ENCODE data around the gene ACACB. TPM values are rescaled to one million over a fixed set of nuclear protein-coding genes. Genes with fewer than 3 reads are reported as not detected.

Gene ACACB
- total RNA-seq, 4 donors from 2014 or later = 56.0 to 179 (median 152) TPM

GRCh38 chr12:109267361-109267760 lies 151.0 kb downstream of the ACACB start:
- Histone ChIP-seq H3K9me3 (no peaks in the 10 kb centered on the region), H3K27me3 (no peaks in the 10 kb centered on the region), H3K4me3 (no peak overlapping the region), H3K36me3 (peaks cover 0 to 58% (median 0%) of the 10 kb centered on the region in 3 donors), H3K27ac (no peak overlapping the region), H3K4me1 (no peaks in the 10 kb centered on the region)
- TF ChIP-seq POLR2A (IDR thresholded peaks at IDR 0.05) (no peak), CTCF (IDR thresholded peaks at IDR 0.05) (no peak)
- DNase-seq = no peak

DNA sequence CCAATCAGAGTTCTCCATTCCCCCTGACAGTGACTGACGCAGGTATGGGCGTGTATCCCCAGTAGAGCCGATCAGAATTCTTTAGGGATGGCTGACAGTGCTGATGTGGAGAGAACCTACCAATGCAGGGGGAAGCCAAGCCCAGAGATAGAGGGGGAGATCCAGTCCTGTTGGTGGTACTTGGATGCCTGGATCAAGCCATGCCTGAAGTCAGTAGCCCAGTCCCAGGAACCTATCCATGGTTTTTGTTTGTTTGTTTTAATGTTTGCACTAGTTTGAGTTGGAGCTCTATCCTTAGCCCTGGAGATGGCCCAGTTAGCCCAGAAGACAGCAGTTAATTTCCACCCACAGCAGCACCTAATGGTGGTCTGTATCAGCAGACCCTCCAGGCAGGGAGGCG lies 152.5 kb downstream of the ACACB start:
- H3K36me3 ChIP-seq = peaks cover 0 to 45% (median 0%) of the 10 kb centered on the region in 3 donors

DNA sequence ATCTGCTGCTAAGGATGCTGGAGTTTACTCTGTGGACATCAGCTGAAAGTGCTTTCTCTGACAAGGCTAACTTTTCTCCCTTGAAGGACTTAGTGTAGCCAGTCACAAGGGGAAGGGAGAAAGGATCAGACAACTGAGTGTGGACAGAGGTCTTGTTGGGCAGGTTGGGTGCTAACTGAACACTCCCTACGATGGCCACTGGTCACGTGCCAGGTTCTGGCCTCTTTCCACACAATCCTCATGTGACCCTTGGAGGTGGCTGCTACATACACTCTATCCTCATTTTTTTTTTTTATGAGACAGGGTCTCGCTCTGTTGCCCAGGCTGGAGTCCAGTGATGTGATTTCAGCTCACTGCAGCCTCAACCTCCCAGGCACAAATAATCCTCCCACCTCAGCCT lies 153.0 kb downstream of the ACACB start:
- no peak for TF ChIP-seq POLR2A (IDR thresholded peaks at IDR 0.05)
- no peak for TF ChIP-seq CTCF (IDR thresholded peaks at IDR 0.05)
- Histone ChIP-seq H3K4me3 (no peak overlapping the region), H3K27ac (no peak overlapping the region), H3K36me3 (peaks cover 0 to 40% (median 0%) of the 10 kb centered on the region in 3 donors), H3K9me3 (no peaks in the 10 kb centered on the region), H3K4me1 (no peaks in the 10 kb centered on the region), H3K27me3 (no peaks in the 10 kb centered on the region)
- DNase-seq = no peak

More for the DNA sequence above, 152.5 kb downstream of the ACACB start:
- DNase-seq = no peak
- Histone ChIP-seq H3K4me1 (no peaks in the 10 kb centered on the region), H3K27ac (no peak overlapping the region), H3K9me3 (no peaks in the 10 kb centered on the region), H3K27me3 (no peaks in the 10 kb centered on the region), H3K4me3 (no peak overlapping the region)
- TF ChIP-seq POLR2A (IDR thresholded peaks at IDR 0.05) = no peak
- TF ChIP-seq CTCF (IDR thresholded peaks at IDR 0.05) = no peak

DNA sequence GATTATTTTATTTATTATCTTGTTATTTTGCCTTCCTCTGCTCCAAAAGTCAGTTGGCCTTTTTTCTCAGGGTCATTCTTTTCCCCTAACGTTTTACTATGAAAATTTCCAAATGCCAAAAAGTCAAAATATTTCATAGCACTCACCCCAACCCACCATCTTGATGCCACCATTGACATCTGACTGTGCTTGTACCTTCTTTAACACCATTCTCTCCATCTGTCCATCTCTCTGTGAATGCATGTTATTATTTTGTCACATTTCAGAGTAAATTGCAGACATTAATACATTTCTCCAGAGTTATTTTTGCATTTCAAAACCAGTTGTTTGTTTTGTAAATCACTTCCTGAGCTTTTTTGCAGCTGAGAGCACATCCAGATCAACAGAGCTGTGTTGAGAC lies 154.1 kb downstream of the ACACB start:
- no peak for DNase-seq
- Histone ChIP-seq H3K4me1 (no peaks in the 10 kb centered on the region), H3K27ac (no peak overlapping the region), H3K36me3 (peaks cover 0 to 30% (median 0%) of the 10 kb centered on the region in 3 donors), H3K9me3 (no peaks in the 10 kb centered on the region), H3K27me3 (no peaks in the 10 kb centered on the region), H3K4me3 (no peak overlapping the region)
- TF ChIP-seq CTCF (IDR thresholded peaks at IDR 0.05) (no peak), POLR2A (IDR thresholded peaks at IDR 0.05) (no peak)

DNA sequence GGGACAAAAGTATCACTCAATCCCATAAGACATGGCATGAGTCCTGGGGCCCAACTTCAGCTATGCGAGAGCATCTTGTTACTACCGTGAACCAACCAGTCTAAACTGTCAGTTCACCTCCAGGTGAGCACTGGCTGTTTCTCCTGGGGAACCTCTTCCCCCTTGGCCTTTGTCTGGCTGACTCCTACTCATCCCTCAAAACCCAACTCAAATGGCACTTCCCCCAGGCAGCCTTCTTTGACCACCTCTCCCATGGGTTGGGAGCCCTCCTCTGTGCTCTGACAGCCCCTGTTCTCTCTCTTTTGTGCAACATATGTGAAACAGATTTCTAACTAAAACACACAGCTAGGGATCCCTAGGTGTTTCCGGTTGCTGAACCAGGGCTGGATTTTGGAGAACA lies 155.0 kb downstream of the ACACB start:
- H3K4me3 ChIP-seq = no peak overlapping the region
- H3K27ac ChIP-seq = no peak overlapping the region
- TF ChIP-seq POLR2A (IDR thresholded peaks at IDR 0.05) = no peak
- TF ChIP-seq CTCF (IDR thresholded peaks at IDR 0.05) = no peak
- H3K4me1 ChIP-seq = no peaks in the 10 kb centered on the region
- no peaks in the 10 kb centered on the region for H3K9me3 ChIP-seq
- H3K36me3 ChIP-seq = peaks cover 0 to 21% (median 0%) of the 10 kb centered on the region in 3 donors
- no peak for DNase-seq
- no peaks in the 10 kb centered on the region for H3K27me3 ChIP-seq

DNA sequence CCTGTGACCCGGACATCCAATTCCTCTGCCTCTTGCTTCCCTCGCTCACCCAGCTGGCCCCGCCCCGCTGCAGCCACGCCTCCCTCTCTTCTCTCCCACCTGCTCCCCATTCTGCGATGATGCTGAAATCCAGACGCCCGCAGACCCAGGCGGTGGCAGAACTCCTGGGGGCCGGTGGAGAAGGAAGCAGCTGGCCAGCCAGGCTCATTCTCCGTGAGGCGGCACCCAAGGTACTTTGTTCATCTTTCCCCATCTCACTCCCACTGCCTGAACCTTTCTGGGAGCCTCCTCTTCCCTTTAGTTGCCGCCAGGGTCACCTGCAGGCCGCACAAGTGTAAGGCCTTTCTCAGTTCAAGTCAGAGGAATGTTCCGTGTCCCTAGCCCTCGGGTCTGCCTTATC lies 157.0 kb downstream of the ACACB start:
- no peak for DNase-seq
- no peak for TF ChIP-seq POLR2A (IDR thresholded peaks at IDR 0.05)
- TF ChIP-seq CTCF (IDR thresholded peaks at IDR 0.05) = no peak
- no peak overlapping the region for H3K27ac ChIP-seq
- no peaks in the 10 kb centered on the region for H3K27me3 ChIP-seq
- H3K4me1 ChIP-seq = peaks cover 0 to 3% (median 0%) of the 10 kb centered on the region in 4 donors
- no peak overlapping the region for H3K4me3 ChIP-seq
- peaks cover 0 to 2% (median 0%) of the 10 kb centered on the region in 3 donors for H3K36me3 ChIP-seq
- H3K9me3 ChIP-seq = no peaks in the 10 kb centered on the region

Measured in Peyer's patch (tissue), 4 donors.